Smooth muscle cell (in vitro differentiated cells): Measurements from ENCODE around the gene NELFB. TPM values are rescaled to one million over a fixed set of nuclear protein-coding genes. Genes with fewer than 3 reads are reported as not detected.

ENCODE experiments used
- DNase-seq: peaks from one replicate; lab custom pipeline; 2025; ENCODE audit not compliant: unreplicated experiment; lab: John Stamatoyannopoulos, UW
- H2AFZ ChIP-seq: fragments of 200-600 bp; sonication (generic); 2 replicates; pipeline ENCODE4 v1.6.0; 2016; ENCODE audit warnings: antibody characterized with exemption, low read depth, mild to moderate bottlenecking
- H3F3A ChIP-seq: fragments of 200-600 bp; sonication (generic); 2 replicates; pipeline ENCODE4 v1.6.0; 2017; ENCODE audit warnings: antibody characterized with exemption, low read depth
- H3K27ac ChIP-seq: fragments of 200-600 bp; sonication (generic); 2 replicates; pipeline ENCODE4 v1.5.1; 2016; ENCODE audit warnings: low read depth, mild to moderate bottlenecking
- H3K27me3 ChIP-seq: fragments of 200-600 bp; sonication (generic); 2 replicates; pipeline ENCODE4 v1.6.1; 2016; ENCODE audit warnings: low read depth, mild to moderate bottlenecking
- H3K36me3 ChIP-seq: fragments of 200-600 bp; sonication (generic); 2 replicates; pipeline ENCODE4 v1.5.1; 2016; ENCODE audit warnings: low read depth
- H3K4me1 ChIP-seq: fragments of 200-600 bp; sonication (generic); 2 replicates; pipeline ENCODE4 v1.5.1; 2016; ENCODE audit warnings: low read depth
- H3K4me2 ChIP-seq: fragments of 200-600 bp; sonication (generic); 2 replicates; pipeline ENCODE4 v1.6.0; 2016; ENCODE audit warnings: mild to moderate bottlenecking
- H3K4me3 ChIP-seq: fragments of 200-600 bp; sonication (generic); 2 replicates; pipeline ENCODE4 v1.5.1; 2016; ENCODE audit warnings: mild to moderate bottlenecking
- H3K79me2 ChIP-seq: fragments of 200-600 bp; sonication (generic); 2 replicates; pipeline ENCODE4 v1.6.0; 2016; ENCODE audit warnings: low read depth, mild to moderate bottlenecking
- H3K9ac ChIP-seq: fragments of 200-600 bp; sonication (generic); 2 replicates; pipeline ENCODE4 v1.6.0; 2016; ENCODE audit warnings: low read depth
- H3K9me3 ChIP-seq: fragments of 200-600 bp; sonication (generic); replicated peaks from 2 replicates; pipeline ENCODE4 v1.5.1; 2016; ENCODE audit warnings: low read depth
- H4K20me1 ChIP-seq: fragments of 200-600 bp; sonication (generic); 2 replicates; pipeline ENCODE4 v1.6.0; 2016; ENCODE audit warnings: low read depth
- WGBS: methylation state at CpG from one replicate; pipeline ENCODE4 v1.1.7; 2016; ENCODE audit warnings: low lambda C conversion rate; 5-methylcytosine and 5-hydroxymethylcytosine counted together
- polyA plus RNA-seq: library from polyadenylated mRNA; unstranded; fragments of >200 nt; fragmentation: Nextera tagmentation; extraction: Ambion mirVana; gene quantifications from 2 replicates; pipeline ENCODE4 v1.2.1, GENCODE V29; 2016
- total RNA-seq: library from RNA; depleted of rRNA; stranded (reverse); fragments of >200 nt; gene quantifications from 2 replicates; pipeline ENCODE4 v1.2.3, GENCODE V29; 2014
- TF ChIP-seq, protein P1 (sequence below): fragments of 200-600 bp; sonication (generic); IDR thresholded peaks from 2 replicates; pipeline ENCODE4 v1.5.1; 2017; ENCODE audit warnings: borderline replicate concordance, mild to moderate bottlenecking, antibody characterized with exemption; ENCODE audit not compliant: insufficient read depth, poor library complexity, severe bottlenecking

Gene NELFB
- total and polyA plus RNA-seq, 2 experiments from 2014 or later = 23.3 to 60.9 TPM

- H3K4me2 ChIP-seq = no peak overlapping the region
- H3K4me1 ChIP-seq = peaks cover 26% of the 10 kb centered on the region
- no peaks in the 10 kb centered on the region for H3K79me2 ChIP-seq
- WGBS = 75% methylated on average over 9 of the region's 9 CpGs
- H2AFZ ChIP-seq = no peak overlapping the region
- H3K27me3 ChIP-seq = no peaks in the 10 kb centered on the region
- no peaks in the 10 kb centered on the region for H3F3A ChIP-seq
- H3K36me3 ChIP-seq = no peaks in the 10 kb centered on the region
- no peak overlapping the region for H3K27ac ChIP-seq
- H4K20me1 ChIP-seq = no peaks in the 10 kb centered on the region
- DNase-seq = no peak
- no peak overlapping the region for H3K4me3 ChIP-seq
- no peak overlapping the region for H3K9ac ChIP-seq
- TF ChIP-seq, protein P1, sequence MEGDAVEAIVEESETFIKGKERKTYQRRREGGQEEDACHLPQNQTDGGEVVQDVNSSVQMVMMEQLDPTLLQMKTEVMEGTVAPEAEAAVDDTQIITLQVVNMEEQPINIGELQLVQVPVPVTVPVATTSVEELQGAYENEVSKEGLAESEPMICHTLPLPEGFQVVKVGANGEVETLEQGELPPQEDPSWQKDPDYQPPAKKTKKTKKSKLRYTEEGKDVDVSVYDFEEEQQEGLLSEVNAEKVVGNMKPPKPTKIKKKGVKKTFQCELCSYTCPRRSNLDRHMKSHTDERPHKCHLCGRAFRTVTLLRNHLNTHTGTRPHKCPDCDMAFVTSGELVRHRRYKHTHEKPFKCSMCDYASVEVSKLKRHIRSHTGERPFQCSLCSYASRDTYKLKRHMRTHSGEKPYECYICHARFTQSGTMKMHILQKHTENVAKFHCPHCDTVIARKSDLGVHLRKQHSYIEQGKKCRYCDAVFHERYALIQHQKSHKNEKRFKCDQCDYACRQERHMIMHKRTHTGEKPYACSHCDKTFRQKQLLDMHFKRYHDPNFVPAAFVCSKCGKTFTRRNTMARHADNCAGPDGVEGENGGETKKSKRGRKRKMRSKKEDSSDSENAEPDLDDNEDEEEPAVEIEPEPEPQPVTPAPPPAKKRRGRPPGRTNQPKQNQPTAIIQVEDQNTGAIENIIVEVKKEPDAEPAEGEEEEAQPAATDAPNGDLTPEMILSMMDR = no peak
- no peaks in the 10 kb centered on the region for H3K9me3 ChIP-seq
Observed at GRCh38 chr9:137313326-137313936, 58.3 kb downstream of the NELFB start.

GRCh38 chr9:137313956-137314560, 58.9 kb downstream of the NELFB start:
- H3K4me2 ChIP-seq = no peak overlapping the region
- no peak overlapping the region for H3K27ac ChIP-seq
- no peaks in the 10 kb centered on the region for H3F3A ChIP-seq
- no peak for DNase-seq
- no peaks in the 10 kb centered on the region for H3K9me3 ChIP-seq
- no peaks in the 10 kb centered on the region for H3K36me3 ChIP-seq
- 82% methylated on average over 23 of the region's 24 CpGs for WGBS
- no peaks in the 10 kb centered on the region for H3K27me3 ChIP-seq
- TF ChIP-seq, protein P1 = no peak
- no peaks in the 10 kb centered on the region for H3K79me2 ChIP-seq
- no peak overlapping the region for H2AFZ ChIP-seq
- no peak overlapping the region for H3K9ac ChIP-seq
- no peaks in the 10 kb centered on the region for H4K20me1 ChIP-seq
- no peak overlapping the region for H3K4me3 ChIP-seq
- H3K4me1 ChIP-seq = peaks cover 26% of the 10 kb centered on the region

- 84% methylated on average over 39 of the region's 42 CpGs for WGBS
- H3K4me1 ChIP-seq = peaks cover 26% of the 10 kb centered on the region
- no peak overlapping the region for H2AFZ ChIP-seq
- no peak overlapping the region for H3K4me2 ChIP-seq
- H3F3A ChIP-seq = no peaks in the 10 kb centered on the region
- TF ChIP-seq, protein P1 = no peak
- H3K27ac ChIP-seq = no peak overlapping the region
- no peak overlapping the region for H3K4me3 ChIP-seq
- no peaks in the 10 kb centered on the region for H4K20me1 ChIP-seq
- DNase-seq = no peak
- no peaks in the 10 kb centered on the region for H3K9me3 ChIP-seq
- no peaks in the 10 kb centered on the region for H3K27me3 ChIP-seq
- H3K79me2 ChIP-seq = no peaks in the 10 kb centered on the region
- no peak overlapping the region for H3K9ac ChIP-seq
- no peaks in the 10 kb centered on the region for H3K36me3 ChIP-seq
Observed at GRCh38 chr9:137314561-137315560, 59.7 kb downstream of the NELFB start.
